SIG-M5 treated with dmso at 0.1 percent for 504 hours (cell line): ENCODE data around the gene GPR84.

Experiments used
- DNase-seq: peaks from one replicate; lab custom pipeline; 2025; ENCODE audit not compliant: unreplicated experiment; lab: John Stamatoyannopoulos, UW

GPR84 gene

GRCh38 chr12:54392485-54393206, 28.4 kb upstream of the GPR84 start:
- no peak for DNase-seq

- peak; percentile 36 for DNase-seq
Observed at GRCh38 chr12:54390668-54391551, 26.6 kb upstream of the GPR84 start.

GRCh38 chr12:54390176-54390667, 25.9 kb upstream of the GPR84 start:
- peak; percentile 13 for DNase-seq

- DNase-seq: no peak
Observed at GRCh38 chr12:54389607-54390175, 25.4 kb upstream of the GPR84 start.

- DNase-seq: no peak
Observed at GRCh38 chr12:54389134-54389508, 24.8 kb upstream of the GPR84 start.

GRCh38 chr12:54388237-54389133, 24.2 kb upstream of the GPR84 start:
- DNase-seq: no peak

- no peak for DNase-seq
Observed at GRCh38 chr12:54387114-54387467, 22.8 kb upstream of the GPR84 start.

GRCh38 chr12:54386403-54387113, 22.3 kb upstream of the GPR84 start:
- no peak for DNase-seq

GRCh38 chr12:54385251-54385914, 21.1 kb upstream of the GPR84 start:
- peak; percentile 50 for DNase-seq

GRCh38 chr12:54384591-54385041, 20.3 kb upstream of the GPR84 start, which contains the start of gene ZNF385A:
Gene ZNF385A (minus strand): TSS chr12:54384733. CDS start chr12:54384514, 219 bp downstream.
- DNase-seq: peak; percentile 99

- DNase-seq: peak; percentile 94
Observed at GRCh38 chr12:54383041-54383609, 18.8 kb upstream of the GPR84 start.

- DNase-seq: no peak
Observed at GRCh38 chr12:54381136-54381535, 16.9 kb upstream of the GPR84 start.

- peak; percentile 91 for DNase-seq
Observed at GRCh38 chr12:54379398-54380201, 15.3 kb upstream of the GPR84 start.

GRCh38 chr12:54378796-54379397, 14.6 kb upstream of the GPR84 start:
- DNase-seq: no peak

GRCh38 chr12:54377797-54378515, 13.7 kb upstream of the GPR84 start:
- no peak for DNase-seq

- no peak for DNase-seq
Observed at GRCh38 chr12:54377007-54377406, 12.7 kb upstream of the GPR84 start.

- DNase-seq: no peak
Observed at GRCh38 chr12:54376596-54376995, 12.3 kb upstream of the GPR84 start.
